Measurements from ENCODE around the gene CCNO.

CCNO gene

DNA sequence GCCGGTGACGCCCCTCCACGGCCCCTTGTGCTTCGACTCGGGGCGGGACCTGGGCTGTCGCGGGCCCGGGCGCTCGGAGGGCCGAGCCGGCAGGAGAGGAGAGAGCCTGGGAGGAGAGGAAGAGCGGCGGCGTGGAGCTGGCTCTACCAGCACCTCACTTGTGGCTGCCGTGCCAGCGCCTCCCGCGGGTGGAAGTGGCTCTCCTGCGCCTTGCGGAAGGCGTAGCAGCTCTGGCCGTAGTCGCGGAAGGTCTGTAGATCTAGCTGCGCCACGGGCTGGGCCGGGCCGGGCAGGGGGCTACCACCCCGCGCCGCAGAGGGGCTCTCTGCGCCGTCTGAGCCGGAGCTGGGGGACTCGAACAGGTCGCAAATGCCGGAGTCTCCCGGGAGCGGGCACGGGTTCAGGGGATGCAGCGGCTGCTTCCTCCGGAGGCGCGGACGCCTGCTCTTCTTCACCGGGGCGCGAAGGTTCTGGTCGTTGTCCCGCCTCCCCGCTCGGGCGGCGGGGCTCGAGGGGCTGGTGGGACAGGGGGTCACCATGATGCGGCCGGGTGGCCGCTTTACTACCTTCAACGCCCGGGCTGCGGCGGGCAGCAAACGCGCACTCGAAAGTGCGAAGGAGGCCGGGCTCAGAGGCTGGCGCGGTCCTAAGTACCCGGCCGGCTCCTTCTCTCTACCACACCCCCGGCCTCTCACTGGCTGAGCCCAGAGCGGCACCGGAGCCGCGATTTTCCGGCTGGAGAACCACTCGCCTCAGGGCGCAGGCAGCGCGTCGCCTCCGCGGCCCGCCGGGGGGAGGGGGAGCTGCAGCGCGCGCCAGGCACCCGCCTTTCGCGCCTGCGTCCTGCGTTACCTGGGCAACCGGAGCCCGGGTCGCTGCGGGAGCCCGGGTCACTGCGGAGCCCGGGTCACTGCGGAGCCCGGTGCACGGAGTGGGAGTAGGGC, at the start of gene CCNO:
Gene CCNO (minus strand): TSS at position 624 of the 944 bp plus-strand sequence. CDS start 85 bp downstream, at position 539.
- peak; percentile 93 for DNase-seq

DNA sequence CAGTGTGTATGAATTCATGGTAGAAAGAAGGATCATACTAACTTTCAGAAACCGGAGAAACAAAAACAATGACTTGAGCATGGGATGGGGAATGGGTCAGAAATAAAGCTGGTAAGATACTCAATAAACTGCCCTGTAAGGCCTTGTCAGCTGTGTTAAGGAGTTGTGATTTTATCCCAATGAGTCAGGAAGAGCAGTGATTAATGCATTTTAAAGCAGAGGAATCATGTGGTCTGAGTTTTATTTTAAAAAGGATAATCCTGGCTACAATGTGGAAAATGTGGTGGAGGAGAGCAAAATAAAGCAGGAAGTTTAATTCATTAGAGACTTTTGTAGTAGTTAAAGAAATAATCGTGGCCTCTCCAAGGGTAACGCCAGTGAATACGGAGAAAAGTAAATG, 45.4 kb upstream of the CCNO start:
- no peak for DNase-seq

GRCh38 chr5:55276771-55277170, 43.4 kb upstream of the CCNO start:
- DNase-seq, result no peak

- DNase-seq, result no peak
Observed at GRCh38 chr5:55258339-55258738, 24.9 kb upstream of the CCNO start.

DNA sequence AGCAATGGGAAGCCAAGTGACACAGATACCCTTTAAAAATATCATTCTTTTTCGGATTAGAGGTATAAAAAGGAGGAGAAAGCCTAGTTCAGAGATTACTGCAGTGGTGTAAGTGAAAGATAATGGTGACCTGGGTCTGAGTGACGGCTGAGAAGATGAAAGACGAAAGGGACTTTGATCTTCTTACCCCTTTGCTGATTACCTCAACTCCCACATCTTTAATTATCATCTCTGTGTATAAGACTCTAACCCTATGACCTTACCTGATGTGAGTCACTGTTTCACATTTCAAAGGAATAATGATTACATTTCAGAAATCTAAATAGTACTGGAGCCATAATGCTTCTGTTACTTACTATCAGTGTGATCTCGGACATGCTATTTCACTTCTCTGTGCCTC, 21.4 kb upstream of the CCNO start:
- DNase-seq, result no peak

DNA sequence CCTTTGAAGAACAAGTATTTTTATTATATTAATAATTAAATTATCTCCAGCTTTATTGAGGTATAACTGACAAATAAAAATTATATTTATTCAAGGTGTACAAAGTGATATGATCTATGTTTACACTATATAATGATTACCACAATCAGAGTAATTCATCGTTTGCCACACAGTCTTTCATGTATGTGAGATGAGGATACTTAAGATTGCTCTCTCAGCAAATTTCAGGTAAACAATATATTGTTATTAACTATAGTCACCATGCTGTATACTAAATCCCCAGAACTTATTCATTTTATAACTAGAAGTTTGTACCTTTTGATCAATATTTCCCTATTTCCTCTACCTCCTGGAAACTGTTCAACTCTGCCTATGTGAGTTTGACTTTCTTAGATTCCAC, 16.7 kb upstream of the CCNO start:
- DNase-seq, result no peak

DNA sequence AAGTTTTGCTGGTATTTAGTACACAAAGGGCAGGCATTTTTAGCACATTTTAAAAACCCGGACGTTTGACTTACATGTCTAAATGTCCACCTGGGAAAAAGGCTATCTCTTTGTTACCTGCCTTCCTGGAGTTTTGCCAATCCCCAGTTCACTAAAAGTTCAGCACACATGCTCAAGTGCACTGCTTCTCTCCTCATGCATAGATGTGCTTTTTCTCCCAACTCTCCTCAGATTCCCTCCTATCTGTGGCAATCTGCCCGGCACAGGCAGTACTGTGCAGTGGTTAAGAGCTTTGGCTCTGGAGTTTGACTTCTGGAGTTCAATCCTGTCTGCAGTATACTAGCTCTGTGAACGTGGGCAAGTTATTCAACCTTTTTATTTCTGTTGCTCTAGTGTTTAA, 8.3 kb upstream of the CCNO start:
- peak; percentile 59 for DNase-seq

GRCh38 chr5:55236800-55237199, 3.4 kb upstream of the CCNO start:
- no peak for DNase-seq

DNA sequence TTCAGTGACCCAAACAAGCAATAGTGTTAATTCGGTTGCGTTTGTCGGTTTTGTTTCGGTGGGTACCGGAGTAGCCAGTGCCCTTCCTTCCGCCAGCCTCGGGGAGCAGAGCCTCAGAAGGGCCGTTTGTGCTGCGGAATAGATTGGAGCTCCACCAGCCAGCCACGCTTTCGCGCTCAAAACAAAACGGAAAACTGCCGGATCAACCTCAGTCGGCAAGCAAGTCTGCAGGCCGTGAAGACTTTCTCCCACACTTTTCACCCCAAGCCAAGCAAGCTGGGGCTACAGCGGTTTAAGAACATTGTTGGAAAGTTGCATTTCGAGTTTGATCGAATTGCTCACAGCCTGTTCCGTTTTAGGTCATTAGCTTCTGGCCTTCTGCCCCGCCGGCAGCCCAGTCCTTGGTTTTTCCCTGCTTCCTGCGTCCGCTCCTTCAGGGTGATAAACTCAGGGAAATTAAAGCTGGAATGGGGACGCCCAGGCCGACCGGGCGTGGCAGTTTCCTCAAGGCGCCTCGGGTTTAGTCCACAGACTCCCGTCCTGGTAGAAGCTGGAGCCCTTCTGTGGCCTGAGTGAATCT, 803 bp upstream of the CCNO start:
- DNase-seq, result peak; percentile 21

- peak; percentile 54 for DNase-seq
Observed at GRCh38 chr5:55232271-55232984, 980 bp downstream of the CCNO start.

DNA sequence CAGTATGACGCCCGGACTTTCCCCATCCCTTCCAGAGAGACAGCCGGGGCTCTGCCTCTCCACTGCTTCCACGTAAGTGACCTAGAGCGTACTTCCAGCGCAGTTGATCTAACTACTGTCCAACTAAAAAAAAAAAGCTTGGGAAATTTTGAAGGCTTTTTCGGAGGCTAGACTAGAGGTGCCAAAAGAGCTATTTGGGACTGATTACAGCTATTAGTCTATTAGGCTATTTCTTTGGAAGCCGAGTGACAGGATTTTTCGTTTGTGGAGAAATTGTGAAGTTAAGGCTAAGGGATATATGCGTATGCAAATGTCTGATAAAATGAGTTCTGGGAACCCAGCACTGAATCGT, 1.5 kb downstream of the CCNO start:
- DNase-seq, result no peak

- no peak for DNase-seq
Observed at GRCh38 chr5:55231029-55231918, 2.1 kb downstream of the CCNO start.

- DNase-seq, result no peak
Observed at GRCh38 chr5:55230086-55230629, 3.2 kb downstream of the CCNO start.

DNA sequence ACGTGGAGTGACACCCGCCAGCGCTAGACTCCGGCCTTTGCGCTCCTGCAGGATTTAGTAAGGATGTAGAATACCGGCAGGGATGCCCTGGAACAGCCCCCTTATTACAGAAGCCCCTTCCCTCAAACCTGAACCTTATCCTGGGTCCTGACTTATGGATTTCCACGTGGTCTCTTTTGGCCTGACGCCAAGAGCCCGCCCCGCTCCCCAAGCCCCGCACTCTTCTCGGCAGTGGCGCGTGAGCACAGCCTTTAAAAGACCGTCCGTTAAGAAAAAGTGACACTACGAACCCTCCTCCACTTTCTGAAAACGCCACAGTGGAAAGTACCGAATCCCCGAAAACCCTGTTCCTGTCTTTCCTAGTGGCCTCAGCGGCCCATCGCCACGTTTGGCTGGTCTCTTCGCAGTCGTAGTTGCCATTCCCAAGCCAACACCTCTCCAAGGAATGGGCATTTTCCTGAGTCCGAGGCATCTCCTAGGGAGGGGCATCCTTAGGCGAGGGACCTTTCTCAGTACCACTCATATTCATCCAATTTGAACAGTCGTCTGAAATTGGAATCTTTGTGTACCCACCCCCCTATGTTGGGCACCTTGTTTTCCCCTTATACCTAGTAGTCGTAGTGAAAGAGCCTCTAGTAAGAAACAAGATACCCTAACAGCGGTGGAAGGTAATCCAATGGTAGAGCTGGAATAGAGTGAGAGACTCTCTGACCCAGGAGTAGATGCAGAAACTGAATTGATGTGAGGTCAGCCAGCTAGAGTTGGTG, 5.6 kb downstream of the CCNO start:
- no peak for DNase-seq

- DNase-seq, result peak; percentile 91
Observed at GRCh38 chr5:55226934-55227663, 6.3 kb downstream of the CCNO start, which contains the start of gene MCIDAS. MCIDAS (minus strand) TSS chr5:55227315; CDS start chr5:55227138, 177 bp downstream.

- DNase-seq, result peak; percentile 87
Observed at GRCh38 chr5:55226027-55226933, 7.1 kb downstream of the CCNO start.

GRCh38 chr5:55225346-55225745, 8.1 kb downstream of the CCNO start:
- DNase-seq, result no peak

DNA sequence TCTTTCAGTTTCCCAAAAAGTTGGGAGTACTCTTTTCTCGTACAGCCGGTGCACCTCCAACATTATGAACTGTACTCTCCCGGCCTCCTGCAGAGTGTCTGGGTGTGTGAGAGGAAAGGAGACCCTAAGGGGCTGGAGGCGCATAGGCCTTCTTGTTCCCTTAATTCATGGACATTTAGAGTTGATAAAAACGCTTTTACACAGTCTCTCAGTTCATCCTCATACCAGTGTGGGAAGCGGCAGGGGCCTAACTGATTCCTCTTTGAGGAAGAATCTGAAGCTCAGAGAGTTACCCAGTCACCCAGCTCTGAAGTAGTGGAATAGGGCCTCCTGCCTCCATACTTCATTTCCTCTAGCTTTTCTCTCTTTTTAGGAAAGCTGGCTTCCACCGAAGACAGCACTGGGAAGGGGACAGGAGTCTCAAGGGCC, 9.6 kb downstream of the CCNO start:
- DNase-seq, result no peak

GRCh38 chr5:55222985-55223811, 10.2 kb downstream of the CCNO start:
- no peak for DNase-seq

Data from NCI-H2171 (cell line).